Coronary artery (tissue), 2 donors: ENCODE results near the gene SKIC2.
"Not testable (repeated sequence)": the region's sequence is repeated elsewhere in the genome, so short reads cannot be mapped to it uniquely, and the experiment has no call there.

Experiments
- DNase-seq: peaks from one replicate; pipeline ENCODE4 v3.0.0-alpha.2; 2017; ENCODE audit warnings: low spot score
- H3K27ac ChIP-seq, 2 donors: fragments of 200-600 bp; sonication (generic); one replicate each; pipeline ENCODE4 v1.5.1; 2016 to 2019
- H3K4me3 ChIP-seq: fragments of 200-600 bp; sonication (generic); 2 replicates; pipeline ENCODE4 v1.5.1; 2016; ENCODE audit warnings: mild to moderate bottlenecking, moderate library complexity

SKIC2 gene

GRCh38 chr6:32004393-32004792, 45.4 kb downstream of the SKIC2 start:
- not testable (repeated sequence) for H3K4me3 ChIP-seq, DNase-seq, H3K27ac ChIP-seq

GRCh38 chr6:32004864-32005537, 46.0 kb downstream of the SKIC2 start:
- not testable (repeated sequence) for DNase-seq, H3K27ac ChIP-seq, H3K4me3 ChIP-seq

GRCh38 chr6:32005538-32005880, 46.5 kb downstream of the SKIC2 start:
- H3K27ac ChIP-seq, H3K4me3 ChIP-seq: not testable (repeated sequence)

GRCh38 chr6:32005991-32006529, 47.1 kb downstream of the SKIC2 start:
- H3K27ac ChIP-seq, DNase-seq, H3K4me3 ChIP-seq: not testable (repeated sequence)

More at GRCh38 chr6:32005538-32005880, 46.5 kb downstream of the SKIC2 start:
- DNase-seq, result not testable (repeated sequence)

DNA sequence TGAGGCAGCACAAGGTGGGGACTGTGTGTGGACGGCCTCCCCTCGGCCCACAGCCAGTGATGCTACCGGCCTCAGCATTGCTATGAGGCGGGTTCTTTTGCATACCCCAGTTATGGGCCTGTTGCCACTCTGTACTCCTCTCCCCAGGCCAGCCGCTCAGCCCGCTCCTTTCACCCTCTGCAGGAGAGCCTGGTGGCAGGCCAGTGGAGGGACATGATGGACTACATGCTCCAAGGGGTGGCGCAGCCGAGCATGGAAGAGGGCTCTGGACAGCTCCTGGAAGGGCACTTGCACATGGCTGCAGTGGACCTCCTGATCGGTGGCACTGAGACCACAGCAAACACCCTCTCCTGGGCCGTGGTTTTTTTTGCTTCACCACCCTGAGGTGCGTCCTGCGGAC, 48.1 kb downstream of the SKIC2 start:
- not testable (repeated sequence) for H3K4me3 ChIP-seq, DNase-seq

GRCh38 chr6:32008037-32008436, 49.1 kb downstream of the SKIC2 start:
- DNase-seq, H3K27ac ChIP-seq, H3K4me3 ChIP-seq: not testable (repeated sequence)

More for the DNA sequence above, 48.1 kb downstream of the SKIC2 start:
- H3K27ac ChIP-seq, result not testable (repeated sequence)

DNA sequence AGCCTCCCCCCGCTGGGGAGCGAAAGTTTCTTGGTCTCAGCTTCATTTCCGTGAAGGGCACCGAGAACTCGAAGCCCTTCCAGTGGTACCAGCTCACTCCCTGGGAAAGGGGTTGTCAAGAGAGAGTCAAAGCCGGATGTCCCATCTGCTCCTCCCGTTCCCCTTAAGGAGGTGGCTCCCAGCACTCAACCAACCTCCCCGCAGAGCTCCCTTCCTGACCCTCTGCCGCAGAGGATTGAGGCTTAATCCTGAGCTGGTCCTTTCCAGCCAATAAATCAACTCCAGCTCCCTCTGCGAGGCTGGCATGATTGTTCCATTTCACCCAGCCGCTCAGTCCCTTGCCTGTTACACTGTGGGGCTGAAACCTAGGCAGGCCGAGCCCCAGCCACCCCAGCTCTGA, 49.6 kb downstream of the SKIC2 start:
- not testable (repeated sequence) for DNase-seq, H3K4me3 ChIP-seq, H3K27ac ChIP-seq

- H3K27ac ChIP-seq, DNase-seq, H3K4me3 ChIP-seq: not testable (repeated sequence)
Observed at GRCh38 chr6:32009537-32009936, 50.6 kb downstream of the SKIC2 start.

DNA sequence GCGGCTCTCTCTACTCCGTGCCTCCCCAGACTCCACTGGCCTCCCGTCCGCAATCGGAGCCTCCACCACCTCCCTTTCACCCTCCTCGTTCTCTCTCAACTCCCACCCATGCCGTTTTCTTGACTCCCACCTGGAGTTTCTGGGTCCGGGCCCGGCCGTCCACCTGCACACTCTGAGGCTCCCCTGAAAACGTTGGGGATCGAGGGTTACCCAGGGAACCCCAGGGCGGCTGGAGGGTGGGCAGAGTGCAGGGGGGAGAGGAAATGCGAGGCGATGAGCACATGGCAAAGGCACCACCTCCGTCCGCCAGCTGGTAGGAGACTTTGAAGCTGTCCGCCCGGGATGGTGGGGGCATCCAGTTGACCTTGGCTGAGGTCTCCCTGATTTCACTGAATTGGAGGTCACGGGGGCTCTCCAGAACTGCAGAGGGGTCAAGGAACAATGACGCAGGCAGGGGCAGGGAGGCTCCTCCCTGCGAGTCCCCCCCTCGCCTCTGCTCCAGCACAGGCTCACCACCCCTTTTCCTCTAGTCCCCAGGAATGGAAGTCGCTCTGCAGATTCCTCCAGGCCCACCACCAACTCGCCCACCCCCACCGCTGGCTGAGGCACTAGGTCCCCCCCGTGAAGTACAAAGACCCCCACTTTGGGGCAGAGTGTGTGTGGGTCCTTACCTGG, 52.0 kb downstream of the SKIC2 start:
- not testable (repeated sequence) for DNase-seq, H3K4me3 ChIP-seq, H3K27ac ChIP-seq

- H3K4me3 ChIP-seq, H3K27ac ChIP-seq: not testable (repeated sequence)
- peak; percentile 69 for DNase-seq
Observed at GRCh38 chr6:32012941-32013617, 54.1 kb downstream of the SKIC2 start.

DNA sequence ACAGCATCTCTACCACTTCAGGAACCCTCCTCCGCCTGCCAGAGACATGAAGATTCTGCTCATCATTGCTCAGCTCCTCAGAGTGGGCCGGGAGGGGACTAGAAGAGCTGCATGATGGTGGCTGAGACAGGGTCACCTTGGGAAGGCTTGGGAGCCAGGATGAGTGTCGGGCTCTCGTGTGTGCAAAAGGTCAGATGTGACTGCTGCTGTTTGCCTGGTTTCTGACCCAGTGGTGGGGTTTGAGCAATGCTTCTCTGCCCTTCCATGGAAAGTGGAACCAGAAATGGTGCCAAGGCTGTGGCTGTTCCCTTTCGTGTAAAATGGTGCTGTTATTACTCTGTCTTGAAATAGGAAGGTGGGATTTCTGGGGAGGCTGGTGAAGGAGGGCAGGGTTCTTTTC, 54.8 kb downstream of the SKIC2 start:
- H3K4me3 ChIP-seq, H3K27ac ChIP-seq, DNase-seq: not testable (repeated sequence)

DNA sequence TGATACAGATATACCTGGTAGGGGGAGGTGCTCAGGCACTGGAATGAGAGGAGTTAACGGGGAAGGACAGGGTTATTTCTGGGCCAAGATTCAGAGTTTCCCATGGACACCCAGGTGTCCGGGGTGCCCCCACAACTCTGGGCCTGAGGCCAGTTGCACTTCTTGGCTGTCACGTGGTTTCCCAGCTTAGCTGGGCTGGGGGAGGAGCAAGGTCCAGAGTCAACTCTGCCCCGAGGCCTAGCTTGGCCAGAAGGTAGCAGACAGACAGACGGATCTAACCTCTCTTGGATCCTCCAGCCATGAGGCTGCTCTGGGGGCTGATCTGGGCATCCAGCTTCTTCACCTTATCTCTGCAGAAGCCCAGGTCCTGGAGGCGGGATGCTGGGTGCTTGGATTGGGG, 55.6 kb downstream of the SKIC2 start, which contains the start of gene C4B:
Gene C4B, plus strand, starts transcription at position 249 of the 400 bp plus-strand sequence. Its CDS starts 51 bp downstream, at position 300.
- H3K27ac ChIP-seq, DNase-seq, H3K4me3 ChIP-seq: not testable (repeated sequence)
